ENCODE data around the gene PTPRR.

The PTPRR gene

GRCh38 chr12:70732287-70732686 lies 188.3 kb downstream of the PTPRR start:
- Histone ChIP-seq H3K36me3 (ENCODE audit: control insufficient read depth, insufficient read depth, low read length) (no peaks in the 10 kb centered on the region), H3K27me3 (ENCODE audit: control insufficient read depth, insufficient read depth, low read length) (no peaks in the 10 kb centered on the region), H3K4me3 (ENCODE audit: low read depth, low read length) (no peak overlapping the region), H3K9me3 (ENCODE audit: control insufficient read depth, insufficient read depth, low read length) (no peaks in the 10 kb centered on the region), H3K4me1 (ENCODE audit: control insufficient read depth, insufficient read depth, low read length) (no peaks in the 10 kb centered on the region), H3K9ac (ENCODE audit: low read depth, low read length) (no peak overlapping the region)

- H3K27me3 ChIP-seq (ENCODE audit: control insufficient read depth, insufficient read depth, low read length), result no peaks in the 10 kb centered on the region
- no peak overlapping the region for H3K9ac ChIP-seq (ENCODE audit: low read depth, low read length)
- no peak overlapping the region for H3K4me3 ChIP-seq (ENCODE audit: low read depth, low read length)
- H3K9me3 ChIP-seq (ENCODE audit: control insufficient read depth, insufficient read depth, low read length), result no peaks in the 10 kb centered on the region
- no peaks in the 10 kb centered on the region for H3K36me3 ChIP-seq (ENCODE audit: control insufficient read depth, insufficient read depth, low read length)
- H3K4me1 ChIP-seq (ENCODE audit: control insufficient read depth, insufficient read depth, low read length), result no peaks in the 10 kb centered on the region
These were observed 189.8 kb downstream of the PTPRR start for GRCh38 chr12:70730675-70731180.

- Histone ChIP-seq H3K36me3 (ENCODE audit: control insufficient read depth, insufficient read depth, low read length) (no peaks in the 10 kb centered on the region), H3K27me3 (ENCODE audit: control insufficient read depth, insufficient read depth, low read length) (no peaks in the 10 kb centered on the region), H3K9ac (ENCODE audit: low read depth, low read length) (no peak overlapping the region), H3K9me3 (ENCODE audit: control insufficient read depth, insufficient read depth, low read length) (no peaks in the 10 kb centered on the region), H3K4me3 (ENCODE audit: low read depth, low read length) (no peak overlapping the region), H3K4me1 (ENCODE audit: control insufficient read depth, insufficient read depth, low read length) (peaks cover 4% of the 10 kb centered on the region)
These were observed 196.1 kb downstream of the PTPRR start for GRCh38 chr12:70724444-70724843.

- Histone ChIP-seq H3K4me1 (ENCODE audit: control insufficient read depth, insufficient read depth, low read length) (peaks cover 4% of the 10 kb centered on the region), H3K27me3 (ENCODE audit: control insufficient read depth, insufficient read depth, low read length) (no peaks in the 10 kb centered on the region), H3K36me3 (ENCODE audit: control insufficient read depth, insufficient read depth, low read length) (no peaks in the 10 kb centered on the region), H3K4me3 (ENCODE audit: low read depth, low read length) (no peak overlapping the region), H3K9me3 (ENCODE audit: control insufficient read depth, insufficient read depth, low read length) (no peaks in the 10 kb centered on the region), H3K9ac (ENCODE audit: low read depth, low read length) (no peak overlapping the region)
These were observed 197.8 kb downstream of the PTPRR start for GRCh38 chr12:70722584-70723343.

GRCh38 chr12:70721656-70722357 lies 198.7 kb downstream of the PTPRR start:
- H3K9me3 ChIP-seq (ENCODE audit: control insufficient read depth, insufficient read depth, low read length), result no peaks in the 10 kb centered on the region
- peaks cover 4% of the 10 kb centered on the region for H3K4me1 ChIP-seq (ENCODE audit: control insufficient read depth, insufficient read depth, low read length)
- no peaks in the 10 kb centered on the region for H3K36me3 ChIP-seq (ENCODE audit: control insufficient read depth, insufficient read depth, low read length)
- no peak overlapping the region for H3K9ac ChIP-seq (ENCODE audit: low read depth, low read length)
- H3K4me3 ChIP-seq (ENCODE audit: low read depth, low read length), result peak overlapping the region; percentile 5
- H3K27me3 ChIP-seq (ENCODE audit: control insufficient read depth, insufficient read depth, low read length), result no peaks in the 10 kb centered on the region

GRCh38 chr12:70721216-70721615 lies 199.3 kb downstream of the PTPRR start:
- H3K9me3 ChIP-seq (ENCODE audit: control insufficient read depth, insufficient read depth, low read length), result no peaks in the 10 kb centered on the region
- H3K4me3 ChIP-seq (ENCODE audit: low read depth, low read length), result no peak overlapping the region
- no peak overlapping the region for H3K9ac ChIP-seq (ENCODE audit: low read depth, low read length)
- H3K4me1 ChIP-seq (ENCODE audit: control insufficient read depth, insufficient read depth, low read length), result peaks cover 4% of the 10 kb centered on the region
- no peaks in the 10 kb centered on the region for H3K27me3 ChIP-seq (ENCODE audit: control insufficient read depth, insufficient read depth, low read length)
- no peaks in the 10 kb centered on the region for H3K36me3 ChIP-seq (ENCODE audit: control insufficient read depth, insufficient read depth, low read length)

GRCh38 chr12:70719672-70720420 lies 200.7 kb downstream of the PTPRR start:
- no peaks in the 10 kb centered on the region for H3K36me3 ChIP-seq (ENCODE audit: control insufficient read depth, insufficient read depth, low read length)
- H3K9me3 ChIP-seq (ENCODE audit: control insufficient read depth, insufficient read depth, low read length), result no peaks in the 10 kb centered on the region
- peak overlapping the region; percentile 20 for H3K4me3 ChIP-seq (ENCODE audit: low read depth, low read length)
- peaks cover 4% of the 10 kb centered on the region for H3K4me1 ChIP-seq (ENCODE audit: control insufficient read depth, insufficient read depth, low read length)
- no peak overlapping the region for H3K9ac ChIP-seq (ENCODE audit: low read depth, low read length)
- H3K27me3 ChIP-seq (ENCODE audit: control insufficient read depth, insufficient read depth, low read length), result no peaks in the 10 kb centered on the region

- H3K4me1 ChIP-seq (ENCODE audit: control insufficient read depth, insufficient read depth, low read length), result peaks cover 4% of the 10 kb centered on the region
- H3K9ac ChIP-seq (ENCODE audit: low read depth, low read length), result no peak overlapping the region
- H3K27me3 ChIP-seq (ENCODE audit: control insufficient read depth, insufficient read depth, low read length), result no peaks in the 10 kb centered on the region
- no peaks in the 10 kb centered on the region for H3K36me3 ChIP-seq (ENCODE audit: control insufficient read depth, insufficient read depth, low read length)
- H3K4me3 ChIP-seq (ENCODE audit: low read depth, low read length), result no peak overlapping the region
- H3K9me3 ChIP-seq (ENCODE audit: control insufficient read depth, insufficient read depth, low read length), result no peaks in the 10 kb centered on the region
These were observed 201.5 kb downstream of the PTPRR start for GRCh38 chr12:70719071-70719470.

- Histone ChIP-seq H3K4me1 (ENCODE audit: control insufficient read depth, insufficient read depth, low read length) (no peaks in the 10 kb centered on the region), H3K9me3 (ENCODE audit: control insufficient read depth, insufficient read depth, low read length) (no peaks in the 10 kb centered on the region), H3K36me3 (ENCODE audit: control insufficient read depth, insufficient read depth, low read length) (no peaks in the 10 kb centered on the region), H3K4me3 (ENCODE audit: low read depth, low read length) (no peak overlapping the region), H3K27me3 (ENCODE audit: control insufficient read depth, insufficient read depth, low read length) (no peaks in the 10 kb centered on the region), H3K9ac (ENCODE audit: low read depth, low read length) (no peak overlapping the region)
These were observed 208.7 kb downstream of the PTPRR start for GRCh38 chr12:70711831-70712230.

- H3K27me3 ChIP-seq (ENCODE audit: control insufficient read depth, insufficient read depth, low read length), result no peaks in the 10 kb centered on the region
- no peak overlapping the region for H3K9ac ChIP-seq (ENCODE audit: low read depth, low read length)
- H3K4me3 ChIP-seq (ENCODE audit: low read depth, low read length), result no peak overlapping the region
- H3K9me3 ChIP-seq (ENCODE audit: control insufficient read depth, insufficient read depth, low read length), result no peaks in the 10 kb centered on the region
- H3K36me3 ChIP-seq (ENCODE audit: control insufficient read depth, insufficient read depth, low read length), result no peaks in the 10 kb centered on the region
- no peaks in the 10 kb centered on the region for H3K4me1 ChIP-seq (ENCODE audit: control insufficient read depth, insufficient read depth, low read length)
These were observed 211.5 kb downstream of the PTPRR start for GRCh38 chr12:70709022-70709421.

- H3K36me3 ChIP-seq (ENCODE audit: control insufficient read depth, insufficient read depth, low read length), result no peaks in the 10 kb centered on the region
- H3K4me1 ChIP-seq (ENCODE audit: control insufficient read depth, insufficient read depth, low read length), result no peaks in the 10 kb centered on the region
- H3K27me3 ChIP-seq (ENCODE audit: control insufficient read depth, insufficient read depth, low read length), result no peaks in the 10 kb centered on the region
- H3K9me3 ChIP-seq (ENCODE audit: control insufficient read depth, insufficient read depth, low read length), result no peaks in the 10 kb centered on the region
- H3K9ac ChIP-seq (ENCODE audit: low read depth, low read length), result no peak overlapping the region
- no peak overlapping the region for H3K4me3 ChIP-seq (ENCODE audit: low read depth, low read length)
These were observed 213.9 kb downstream of the PTPRR start for GRCh38 chr12:70706611-70707010.

Measured in iPS-15b (cell line).